Spleen (tissue), 7 donors: ENCODE data around the gene CPED1.

Source experiments
- POLR2A ChIP-seq, 3 donors: fragments of 450-650 bp; IDR thresholded peaks; one replicate each; pipeline ENCODE4 v1.5.1; 2017; ENCODE audit warnings: antibody characterized with exemption in 3 of 3, mild to moderate bottlenecking in 1 of 3
- POLR2AphosphoS5 ChIP-seq, 3 donors: sonication (generic); formaldehyde crosslinking; IDR thresholded peaks; one replicate each; pipeline ENCODE4 v1.5.1; 2017; ENCODE audit warnings: antibody characterized with exemption in 3 of 3
- TF ChIP-seq, protein P1 (sequence below), 11 experiments: fragments of 200-600 bp in 7 of 11; fragments of 450-650 bp in 4 of 11; sonication (generic) in 4 of 11; IDR thresholded peaks in 8 of 11; conservative IDR thresholded peaks in 3 of 11; 1 replicate in 7 of 11; 2 replicates in 4 of 11; pipeline versions ENCODE4 v1.4.0 to v1.8.0; 2016 to 2021; ENCODE audit warnings: antibody characterized with exemption in 11 of 11, inconsistent platforms in 4 of 11, mild to moderate bottlenecking in 1 of 11
- donor health status: DM: no; HTN: no; CAD: no; lungs with moderate emphysema.
- donor health status: DM: no; HTN: no; CAD: no.
- donor health status: DM: no; HTN: no; CAD: no.

DNA sequence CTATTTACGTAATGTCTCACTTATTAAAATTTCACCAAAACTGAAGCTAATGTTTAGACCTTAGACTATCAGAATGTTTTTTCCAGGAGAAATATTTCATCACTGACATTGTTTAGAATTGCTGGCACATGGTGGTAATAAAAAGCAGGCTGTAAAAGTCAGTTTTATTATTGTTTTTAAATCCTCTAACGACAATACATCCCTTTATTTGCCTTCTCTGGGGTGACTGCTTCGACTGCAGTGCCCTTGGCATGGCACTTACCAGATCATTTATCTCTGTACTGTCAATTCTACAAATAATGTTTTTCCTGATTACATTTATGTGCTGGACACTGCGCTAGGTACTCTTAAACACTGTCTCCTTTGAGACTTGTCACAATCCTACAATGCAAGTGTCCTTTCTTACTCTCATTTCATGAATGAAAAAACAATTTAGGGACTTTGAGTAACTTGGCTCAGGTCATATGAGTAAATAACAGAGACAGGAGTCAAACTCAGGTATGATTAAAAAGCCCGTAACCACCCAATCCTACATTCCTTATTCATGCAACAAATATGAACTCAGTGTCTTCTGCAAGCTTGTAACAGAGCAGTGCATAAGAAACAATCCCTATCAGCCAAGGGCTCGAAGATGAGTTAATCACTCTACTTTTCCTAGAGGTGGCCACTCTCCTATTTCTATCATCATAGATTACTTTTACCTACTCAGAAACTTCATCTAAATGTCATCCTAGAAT, 43.5 kb upstream of the CPED1 start:
- TF ChIP-seq, protein P1, sequence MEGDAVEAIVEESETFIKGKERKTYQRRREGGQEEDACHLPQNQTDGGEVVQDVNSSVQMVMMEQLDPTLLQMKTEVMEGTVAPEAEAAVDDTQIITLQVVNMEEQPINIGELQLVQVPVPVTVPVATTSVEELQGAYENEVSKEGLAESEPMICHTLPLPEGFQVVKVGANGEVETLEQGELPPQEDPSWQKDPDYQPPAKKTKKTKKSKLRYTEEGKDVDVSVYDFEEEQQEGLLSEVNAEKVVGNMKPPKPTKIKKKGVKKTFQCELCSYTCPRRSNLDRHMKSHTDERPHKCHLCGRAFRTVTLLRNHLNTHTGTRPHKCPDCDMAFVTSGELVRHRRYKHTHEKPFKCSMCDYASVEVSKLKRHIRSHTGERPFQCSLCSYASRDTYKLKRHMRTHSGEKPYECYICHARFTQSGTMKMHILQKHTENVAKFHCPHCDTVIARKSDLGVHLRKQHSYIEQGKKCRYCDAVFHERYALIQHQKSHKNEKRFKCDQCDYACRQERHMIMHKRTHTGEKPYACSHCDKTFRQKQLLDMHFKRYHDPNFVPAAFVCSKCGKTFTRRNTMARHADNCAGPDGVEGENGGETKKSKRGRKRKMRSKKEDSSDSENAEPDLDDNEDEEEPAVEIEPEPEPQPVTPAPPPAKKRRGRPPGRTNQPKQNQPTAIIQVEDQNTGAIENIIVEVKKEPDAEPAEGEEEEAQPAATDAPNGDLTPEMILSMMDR (IDR thresholded peaks at IDR 0.05 in 8 of 11, conservative IDR thresholded peaks at IDR 0.05 in 3 of 11): no peak
- TF ChIP-seq POLR2AphosphoS5 (IDR thresholded peaks at IDR 0.05): no peak
- TF ChIP-seq POLR2A (IDR thresholded peaks at IDR 0.05): no peak
